Measurements from ENCODE around the gene IL17F.
"Not testable (repeated sequence)": the region's sequence is repeated elsewhere in the genome, so short reads cannot be mapped to it uniquely, and the experiment has no call there.

The IL17F gene

DNA sequence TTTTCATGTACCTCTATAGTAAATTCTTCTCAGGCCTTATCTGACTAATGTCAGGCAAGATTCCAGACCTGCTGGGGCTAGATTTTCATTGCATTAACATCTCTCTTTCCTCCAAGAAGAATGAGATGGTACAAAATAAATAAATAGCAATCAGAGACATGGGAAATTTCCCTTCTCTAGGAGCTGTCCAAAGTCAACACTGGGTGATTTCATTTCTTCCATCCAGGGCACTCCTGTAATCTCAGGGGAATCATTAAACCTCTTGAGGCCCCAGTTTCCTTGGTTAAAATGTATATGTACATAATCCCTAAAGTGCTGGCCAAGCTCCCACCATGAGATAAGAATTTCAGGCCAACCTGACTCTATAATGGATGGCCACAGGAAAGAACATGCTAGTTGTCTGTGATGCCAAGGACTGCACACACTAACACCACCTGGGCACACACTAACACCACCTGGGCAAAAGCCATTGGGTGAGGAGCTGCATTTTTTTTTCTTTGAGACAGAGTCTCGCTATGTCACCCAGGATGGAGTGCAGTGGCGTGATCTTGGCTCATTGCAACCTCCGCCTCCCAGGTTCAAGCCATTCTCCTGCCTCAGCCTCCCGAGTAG is 912 bp downstream of the IL17F start:
- no peak for DNase-seq

DNA sequence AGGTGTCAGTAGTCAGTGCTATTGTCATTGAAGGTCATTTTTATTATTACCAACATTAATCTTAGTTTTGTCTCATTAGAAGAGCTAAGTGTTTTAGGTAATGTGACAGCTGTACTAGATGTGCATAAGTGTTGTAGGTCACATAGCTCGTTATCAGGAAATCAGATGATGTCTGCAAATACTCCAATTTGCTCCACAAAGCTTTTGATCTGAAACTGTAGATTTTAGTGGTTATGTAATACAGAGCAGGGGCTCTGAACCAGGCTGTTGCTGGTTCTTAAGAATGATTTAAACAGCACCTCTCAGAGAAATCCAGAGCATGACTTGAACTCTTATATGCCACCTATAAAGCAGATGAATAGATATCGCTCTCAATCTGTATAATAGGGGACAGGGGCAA is 2.5 kb downstream of the IL17F start:
- DNase-seq, result no peak

DNA sequence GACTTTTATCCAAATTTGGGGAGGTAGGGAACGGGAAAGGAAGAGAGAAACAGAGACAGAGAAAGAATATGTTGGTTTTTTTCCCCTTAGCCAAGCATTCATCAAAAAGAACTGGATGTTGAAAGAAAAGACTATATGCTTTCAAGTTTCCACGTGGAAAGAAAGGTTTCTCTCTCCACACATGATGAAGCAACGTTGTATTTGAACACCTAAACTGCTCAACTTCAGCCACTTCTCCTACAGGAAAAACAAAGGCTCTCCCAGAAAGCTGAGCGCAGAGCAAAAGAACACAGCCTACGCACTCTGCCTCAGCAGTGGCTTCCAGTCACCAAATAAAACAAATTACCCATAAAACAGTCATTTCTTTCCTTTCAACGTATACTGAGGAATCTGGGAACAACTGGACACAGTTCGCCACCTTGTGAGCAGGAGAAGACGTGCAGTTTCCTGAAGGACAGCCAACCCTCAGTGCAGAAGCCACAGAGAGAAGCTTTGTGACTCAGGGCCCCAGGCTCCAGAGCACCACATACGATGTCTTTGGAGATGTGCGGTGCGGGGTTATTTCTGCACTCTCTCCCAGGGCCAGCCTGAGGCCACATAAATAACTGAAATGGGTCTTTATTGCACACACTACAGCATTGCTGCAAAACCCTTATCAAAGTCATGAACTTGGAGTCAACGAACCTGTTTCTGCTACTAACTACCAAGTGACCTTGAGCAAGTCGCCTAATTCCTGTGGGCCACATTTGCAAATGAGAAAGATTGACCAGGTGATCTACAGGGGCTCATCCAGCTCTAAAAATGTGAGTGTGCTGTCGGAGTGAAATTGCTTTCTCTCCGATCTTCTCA is 10.1 kb downstream of the IL17F start:
- DNase-seq, result no peak

DNA sequence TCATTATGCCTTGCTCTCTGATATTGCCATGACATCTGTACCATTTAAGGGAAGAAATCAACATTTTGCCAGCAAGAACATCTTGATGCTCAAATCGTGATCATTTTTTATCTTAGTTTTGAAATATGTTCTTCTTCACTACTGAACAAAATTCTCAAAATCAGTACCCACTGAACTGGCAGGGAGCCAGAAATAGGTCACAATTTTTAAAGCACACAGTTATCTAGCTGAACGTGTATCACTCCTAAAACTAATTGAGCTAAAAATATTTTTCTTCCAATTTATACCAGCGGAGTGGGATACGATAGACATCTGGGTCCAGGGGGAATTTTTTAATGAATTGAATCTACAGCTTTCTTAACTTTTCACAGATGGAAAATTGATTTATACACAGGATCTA is 11.3 kb downstream of the IL17F start:
- no peak for DNase-seq

DNA sequence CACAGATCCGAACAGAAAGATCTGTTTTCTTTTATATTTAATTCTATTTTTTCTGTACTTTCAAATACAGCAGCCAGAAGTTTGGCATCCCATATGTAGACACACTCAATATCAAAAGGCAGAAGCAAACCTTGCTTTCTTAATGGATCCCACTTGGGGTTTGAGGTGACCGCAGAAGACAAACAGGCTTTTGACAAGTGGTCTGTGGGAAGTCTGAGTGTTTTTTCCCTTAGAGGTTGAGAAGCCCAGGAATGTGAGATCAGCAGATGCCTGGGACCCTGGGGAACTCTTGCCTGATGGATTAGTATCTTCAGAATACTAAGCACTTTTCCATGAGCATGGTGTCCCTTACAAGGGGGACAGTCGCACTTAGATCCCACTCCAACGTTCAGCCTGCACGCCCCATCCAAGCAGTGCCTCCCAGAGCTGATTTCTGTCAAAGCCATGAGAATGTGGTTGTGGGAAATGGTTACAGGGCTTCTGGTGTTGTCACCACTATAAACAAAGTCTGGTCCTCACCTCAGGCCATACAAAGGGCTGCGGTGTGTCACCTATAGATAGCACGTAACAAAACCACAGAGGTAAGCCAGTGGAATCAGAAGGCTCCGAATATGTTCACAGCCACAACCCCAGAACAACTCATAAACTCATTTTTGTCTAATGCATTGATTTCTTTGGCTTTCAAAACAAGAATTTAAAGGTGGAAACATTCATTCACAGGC is 12.7 kb downstream of the IL17F start:
- peak in 1 of 2 experiments; percentile 24 for DNase-seq

DNA sequence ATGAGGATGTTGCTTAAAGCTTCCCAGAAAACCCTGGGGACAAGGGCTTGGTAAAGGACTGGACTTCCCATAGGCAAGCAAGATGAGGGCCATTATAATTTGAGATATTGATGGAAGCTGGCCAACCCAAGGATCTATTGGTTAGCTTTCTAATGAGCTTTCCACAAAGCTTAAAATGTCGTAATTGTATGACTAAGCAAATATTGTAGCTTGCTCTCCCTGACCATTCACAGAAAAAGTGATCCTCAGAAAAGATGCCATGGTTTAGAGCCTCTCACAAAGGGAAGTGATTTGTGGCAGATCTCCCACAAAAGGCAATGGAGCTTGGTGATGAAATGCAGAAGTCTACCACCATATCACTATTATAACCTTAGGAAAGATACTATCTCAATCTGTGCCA is 13.6 kb downstream of the IL17F start:
- no peak for DNase-seq

DNA sequence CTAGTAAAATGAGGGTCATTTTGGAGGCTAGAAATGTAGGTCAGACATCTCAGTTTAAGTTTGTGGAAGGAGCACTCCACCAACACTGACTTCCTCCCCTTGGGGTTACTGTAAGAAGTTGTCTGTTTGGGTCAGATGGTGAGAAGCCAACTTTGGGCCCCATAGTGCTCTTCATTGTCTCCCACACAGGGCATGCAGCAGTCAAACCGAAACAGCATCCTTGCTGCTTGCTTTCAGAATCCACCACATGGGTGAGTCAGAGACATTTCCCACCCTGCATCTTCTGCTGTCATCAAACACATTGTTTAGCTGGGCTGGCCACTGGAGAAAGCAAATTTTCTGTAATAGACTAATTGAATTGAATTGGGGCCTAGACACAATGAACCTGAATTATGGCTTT is 16.8 kb downstream of the IL17F start:
- DNase-seq, result no peak

DNA sequence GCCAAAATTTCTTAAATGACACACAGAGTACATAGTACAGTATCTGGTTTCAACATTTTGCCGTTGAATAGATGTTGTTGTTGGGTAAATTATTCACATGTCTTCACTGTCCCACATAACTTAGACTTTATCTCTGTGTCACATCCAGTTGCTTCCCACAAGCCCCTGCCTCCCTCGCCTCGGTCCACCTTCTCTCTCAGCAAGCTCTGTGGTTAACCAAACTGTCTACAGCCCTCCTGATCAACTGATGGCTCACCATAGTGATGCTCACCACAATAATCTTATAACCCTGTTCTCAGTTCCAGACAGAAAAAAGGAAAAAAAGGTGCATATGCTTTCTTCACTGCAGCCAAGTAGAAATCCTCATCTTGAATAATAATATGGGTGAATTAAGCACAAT is 23.0 kb downstream of the IL17F start:
- no peak for DNase-seq

DNA sequence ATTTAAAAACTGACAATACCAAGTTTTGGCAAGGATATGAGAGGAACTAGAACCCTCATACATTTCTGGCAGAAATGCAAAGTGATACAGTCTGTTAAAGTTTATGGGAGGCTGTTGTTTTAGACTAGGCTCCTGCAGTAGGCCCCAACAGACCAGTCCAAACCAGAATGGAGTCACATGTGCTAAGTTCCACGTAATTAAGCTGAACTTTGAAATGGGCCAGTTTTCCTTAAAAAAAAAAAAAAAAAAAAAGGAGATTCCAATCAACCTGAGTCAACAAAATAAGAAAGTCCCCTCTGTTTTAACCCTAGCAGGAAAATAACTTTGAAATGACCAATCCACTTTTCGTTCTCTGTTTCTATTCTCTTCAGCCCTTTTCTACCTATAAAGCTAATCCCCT is 26.5 kb downstream of the IL17F start:
- DNase-seq, result no peak

DNA sequence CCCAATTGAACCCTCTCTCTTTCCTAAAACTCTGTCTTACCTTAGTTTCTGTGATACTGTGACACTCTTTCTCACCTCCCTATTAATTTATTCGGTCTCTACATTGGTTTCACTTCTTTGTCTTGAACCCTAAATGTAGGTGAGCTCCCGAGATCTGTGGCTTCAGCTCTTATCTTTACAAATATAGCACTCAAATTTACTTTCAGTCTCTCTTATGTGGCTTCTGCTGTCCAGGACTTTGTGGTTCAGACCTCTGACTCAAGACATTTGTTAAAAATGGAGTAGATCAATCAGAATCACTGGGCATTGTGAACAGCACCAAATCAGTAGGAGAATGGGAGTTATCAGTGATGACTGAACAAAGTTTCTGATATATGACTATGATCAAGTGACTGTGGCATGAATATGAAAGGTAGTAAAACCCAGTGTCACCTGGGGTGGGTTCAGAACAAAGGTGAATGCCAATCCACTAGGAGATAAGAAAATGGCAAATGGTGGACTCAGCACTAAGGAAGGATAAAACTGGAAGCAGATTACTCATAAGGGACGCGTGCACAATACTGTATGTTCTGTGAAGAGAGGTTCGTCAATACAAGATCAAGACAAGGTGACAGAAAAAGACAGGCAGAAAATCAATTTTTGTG is 27.2 kb downstream of the IL17F start:
- no peak for DNase-seq

DNA sequence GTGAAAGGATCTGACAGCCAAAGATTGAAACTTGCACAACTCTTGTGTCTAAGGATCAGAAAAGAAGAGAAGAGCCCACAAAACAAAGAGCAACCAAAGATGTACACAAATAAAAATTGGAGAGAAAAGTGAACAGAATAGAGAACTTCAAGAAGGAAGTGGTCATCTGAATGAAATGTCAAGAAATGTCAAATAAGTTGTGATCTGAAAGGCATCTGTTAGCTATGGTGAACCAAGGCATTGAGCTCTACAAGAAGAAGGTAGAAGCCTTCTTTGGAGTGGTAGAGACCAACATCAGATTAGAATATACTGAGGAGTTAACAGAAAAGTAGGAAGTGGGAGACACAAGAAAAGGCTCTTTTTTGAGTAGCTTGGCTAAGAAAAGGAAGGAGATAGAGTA is 28.5 kb downstream of the IL17F start:
- no peak for DNase-seq

DNA sequence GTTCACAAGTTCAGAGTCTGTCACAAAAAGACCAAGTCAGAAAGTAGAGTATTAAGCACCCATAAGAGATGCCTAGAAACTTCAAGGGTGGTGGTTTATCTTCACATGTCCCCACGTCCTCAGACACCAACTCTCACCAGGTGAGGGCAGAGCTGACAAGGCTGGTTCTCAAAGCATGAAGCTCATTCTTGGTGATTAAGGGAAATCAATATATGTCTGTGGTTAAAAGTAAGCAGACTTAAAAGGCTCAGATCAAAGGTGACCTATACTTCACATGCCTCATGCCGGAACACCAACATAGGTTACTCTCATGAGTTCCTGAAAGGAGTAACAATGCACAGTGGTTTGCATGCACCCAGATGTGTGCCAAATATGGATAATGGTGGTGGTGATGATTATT is 31.2 kb downstream of the IL17F start:
- DNase-seq, result no peak

DNA sequence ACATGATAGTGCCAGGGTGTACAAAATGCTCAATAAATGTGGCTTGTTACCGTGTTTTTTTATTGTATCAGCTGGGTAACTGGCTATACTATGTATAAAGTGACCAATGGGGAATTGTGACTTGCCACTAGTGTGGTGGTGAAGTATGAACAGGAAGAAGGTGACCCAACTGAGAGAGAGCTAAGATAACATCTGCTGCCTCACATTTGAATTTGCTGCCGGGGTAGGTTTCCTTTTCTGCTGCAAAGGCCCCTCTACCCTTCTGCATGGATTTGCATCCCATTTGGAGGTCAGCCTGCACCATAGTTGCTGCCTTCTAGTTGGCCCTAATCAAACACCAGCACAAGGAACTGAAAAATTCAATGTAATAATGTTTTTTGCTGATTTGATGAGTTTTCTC is 34.1 kb downstream of the IL17F start:
- no peak for DNase-seq

DNA sequence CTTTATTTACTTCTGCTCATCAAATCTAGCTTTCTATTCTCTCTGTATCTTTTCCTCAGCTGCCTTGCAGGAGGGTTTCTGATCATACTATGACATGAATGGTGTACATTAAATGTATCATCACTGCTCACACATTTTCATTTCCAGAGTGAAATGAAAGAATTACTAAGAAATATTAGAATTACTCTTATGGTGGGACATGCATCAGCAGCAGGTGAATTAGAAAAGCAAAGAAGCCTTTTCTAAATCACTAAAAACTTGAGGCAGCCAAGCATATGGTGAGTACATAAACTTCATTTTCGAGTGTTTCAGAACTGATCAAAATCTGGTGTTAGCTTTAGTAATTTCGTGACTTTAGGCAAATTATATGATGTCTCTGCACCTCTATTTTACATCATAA is 34.5 kb downstream of the IL17F start:
- DNase-seq, result no peak

DNA sequence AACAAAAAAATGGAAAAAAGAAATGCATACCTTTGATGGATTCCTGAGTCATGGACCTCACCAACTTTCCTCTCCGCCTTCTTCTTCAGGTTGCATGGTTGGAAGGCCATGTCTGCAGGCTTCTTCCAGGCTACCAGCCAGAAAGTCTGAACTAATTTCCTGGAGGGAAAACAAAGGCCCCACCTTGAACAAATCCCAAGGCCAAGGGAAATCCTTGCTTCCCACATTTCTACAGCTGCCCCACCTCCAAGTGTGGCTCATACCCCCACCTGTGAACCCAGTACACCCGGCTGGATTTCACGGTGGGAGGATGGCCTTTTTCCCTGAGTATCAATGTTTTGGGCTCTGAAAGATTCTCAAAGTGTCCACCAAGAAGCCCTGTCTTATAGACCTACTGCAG is 35.7 kb downstream of the IL17F start:
- DNase-seq, result no peak

DNA sequence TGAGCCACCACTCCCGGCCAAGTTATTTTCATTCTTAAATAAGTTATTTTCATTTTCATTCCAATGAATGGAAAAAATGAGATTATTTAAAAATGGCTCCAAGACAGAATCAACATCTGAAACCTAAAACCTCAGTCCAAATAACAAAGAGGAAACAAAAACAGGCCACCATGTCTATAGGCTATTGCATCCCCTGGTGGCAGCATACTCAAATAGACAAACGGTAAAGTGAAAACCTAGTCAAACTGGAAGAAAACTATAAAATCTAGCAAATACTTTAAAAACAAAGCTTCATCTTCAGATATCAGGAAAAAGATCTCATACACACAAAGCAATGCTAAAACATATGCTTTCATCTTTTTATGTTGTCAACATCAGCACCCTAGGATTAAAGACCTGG is 37.2 kb downstream of the IL17F start:
- DNase-seq, result no peak

DNA sequence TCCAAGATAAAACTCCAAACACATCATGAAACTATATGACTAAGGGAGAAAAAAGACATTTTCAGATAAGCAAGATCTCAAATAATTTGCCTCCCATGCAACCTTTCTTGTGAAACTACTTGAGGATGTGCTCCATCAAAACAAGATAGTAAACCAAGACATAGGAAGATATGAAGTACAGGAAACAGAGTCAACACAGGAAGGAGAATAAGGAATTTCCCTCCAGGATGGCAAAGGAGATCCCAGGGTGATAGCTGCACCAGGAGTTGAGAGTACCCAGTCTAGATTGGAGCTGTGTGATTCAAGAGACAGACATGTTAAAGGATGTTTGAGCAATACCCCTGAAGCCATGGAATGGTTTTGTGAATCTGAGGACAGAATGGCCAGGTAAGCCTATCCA is 42.8 kb downstream of the IL17F start:
- DNase-seq, result no peak

DNA sequence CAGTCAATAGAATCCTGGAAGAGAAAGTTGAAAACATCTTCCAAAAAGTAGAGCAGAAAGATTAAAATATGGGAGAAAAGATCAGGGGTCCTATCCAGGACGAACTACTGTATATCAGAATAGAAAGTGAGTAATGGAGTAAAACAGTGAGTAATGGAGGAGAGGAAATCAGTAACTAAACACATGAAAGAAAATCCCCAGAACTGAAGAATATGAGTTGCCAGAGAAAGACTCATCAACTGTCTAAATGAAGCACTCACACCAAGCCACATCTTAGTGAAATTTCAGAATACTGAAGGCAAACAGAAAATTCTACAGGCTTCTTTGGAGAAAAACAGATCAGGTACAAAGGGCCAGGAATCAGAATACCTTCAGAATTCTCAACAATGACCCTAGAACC is 43.3 kb downstream of the IL17F start:
- no peak for DNase-seq

DNA sequence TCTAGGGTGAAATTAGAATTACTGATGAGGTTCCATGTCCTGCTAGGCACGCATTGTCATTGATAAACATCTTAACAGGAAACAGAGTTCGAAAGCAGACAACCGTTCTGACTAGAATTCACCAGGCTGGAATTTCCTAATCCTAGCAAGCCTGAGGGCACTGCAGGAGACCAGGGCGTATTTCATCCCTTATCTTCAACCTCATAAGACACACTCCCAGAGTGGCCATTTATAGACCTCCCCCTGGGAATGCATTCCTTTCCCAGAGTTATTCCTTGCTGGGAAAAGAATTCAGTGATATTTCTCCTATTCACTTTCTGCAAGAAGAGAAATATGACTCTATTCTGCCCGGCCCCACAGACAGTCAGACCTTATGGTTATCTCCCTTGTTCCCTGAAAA is 44.2 kb downstream of the IL17F start:
- DNase-seq, result not testable (repeated sequence)

DNA sequence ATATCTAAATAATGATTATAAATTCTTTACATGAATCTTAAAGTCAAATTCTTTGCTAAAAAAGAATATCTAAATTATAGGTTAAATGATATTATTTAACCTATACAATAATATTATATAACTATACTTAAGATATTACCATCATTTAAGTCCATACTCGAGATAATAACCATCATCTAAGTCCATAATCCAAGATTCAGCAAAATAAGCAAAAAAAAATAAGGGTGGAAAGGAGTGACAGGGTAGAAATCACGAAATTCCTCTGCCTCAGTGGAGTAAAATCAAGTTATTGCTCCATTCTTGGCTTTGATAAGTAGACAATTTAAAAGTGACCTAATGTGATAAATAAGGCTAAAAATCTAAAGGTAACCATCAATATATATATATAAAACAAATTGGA is 48.4 kb downstream of the IL17F start:
- no peak for DNase-seq

DNA sequence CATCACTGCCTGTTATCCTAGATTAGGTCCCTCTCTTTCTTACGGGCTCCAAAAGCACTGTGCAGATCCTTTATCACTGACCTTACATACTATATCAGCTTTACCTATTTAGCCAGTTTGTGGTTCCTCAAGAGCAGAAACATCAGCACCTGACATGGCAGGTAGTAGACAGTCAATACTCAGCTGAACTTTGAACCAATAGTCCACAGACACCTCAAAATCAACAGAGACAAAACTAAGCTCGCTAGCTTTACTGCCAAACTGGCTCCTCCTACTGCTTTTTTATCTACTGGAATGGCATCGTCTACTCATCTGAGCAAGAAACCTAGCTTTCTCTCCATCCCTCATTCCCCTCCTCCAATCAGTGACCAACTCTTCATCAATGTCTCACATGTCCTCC is 52.5 kb downstream of the IL17F start:
- DNase-seq, result no peak

DNA sequence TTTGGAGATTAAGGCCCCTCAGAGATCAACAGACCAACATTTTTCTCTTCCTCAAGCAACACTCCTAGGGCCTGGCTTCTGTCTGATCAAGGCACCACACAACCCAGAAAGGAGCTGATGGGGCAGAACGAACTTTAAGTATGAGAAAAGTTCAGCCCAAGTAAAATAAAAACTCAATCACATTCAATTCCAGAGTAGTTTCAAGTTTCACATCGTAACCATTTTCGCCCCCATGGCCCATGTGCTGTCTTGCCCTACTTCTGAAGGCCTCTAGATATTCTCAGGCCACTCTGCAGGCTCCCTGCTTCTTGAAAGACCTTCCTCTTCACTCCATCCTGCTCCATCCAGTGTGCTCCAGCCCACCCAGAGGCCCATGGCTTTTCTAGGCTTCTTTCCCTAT is 53.9 kb downstream of the IL17F start:
- no peak for DNase-seq

DNA sequence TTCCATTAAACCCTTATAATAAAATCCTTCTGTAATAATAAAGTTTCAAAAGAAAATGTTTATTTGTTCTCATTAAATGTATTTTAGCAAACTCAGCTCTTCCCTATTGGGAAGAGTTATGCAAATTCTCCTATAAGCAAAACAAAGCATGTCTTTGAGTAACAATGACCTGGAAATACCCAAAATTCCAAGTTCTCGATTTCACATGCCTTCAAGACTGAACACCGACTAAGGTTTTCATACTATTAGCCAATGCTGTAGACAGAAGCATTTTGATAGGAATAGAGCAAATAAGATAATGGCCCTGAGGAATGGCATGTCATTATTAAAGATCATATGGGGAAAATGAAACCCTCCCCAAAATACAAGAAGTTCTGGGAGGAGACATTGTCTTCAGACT is 54.3 kb downstream of the IL17F start:
- no peak for DNase-seq

DNA sequence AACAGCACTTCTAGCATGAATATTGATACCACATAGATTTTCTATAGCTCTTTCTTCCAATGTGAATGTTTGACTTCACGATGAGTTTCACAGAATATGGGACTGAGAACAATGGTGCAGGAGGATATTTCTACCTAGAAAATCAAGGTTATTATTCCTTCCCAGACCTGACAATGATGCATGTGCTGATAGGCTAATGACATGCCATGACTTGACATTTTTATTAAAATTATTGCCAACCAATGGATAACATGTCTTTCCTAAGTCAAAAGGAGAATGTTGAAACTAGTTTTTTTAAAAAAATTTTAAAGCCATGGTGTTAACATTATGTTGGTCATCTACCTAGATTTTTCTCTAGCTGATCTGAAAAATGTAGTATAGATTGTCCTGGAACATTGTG is 57.2 kb downstream of the IL17F start:
- DNase-seq, result no peak
